ENCODE measurements around the gene SLC39A1.
A peak's percentile ranks its signal among the peaks of the same experiment; 100 is the strongest.

SLC39A1 gene

GRCh38 chr1:153951801-153952200 lies 11.5 kb downstream of the SLC39A1 start:
- Mint-ChIP-seq H3K4me1 (peaks cover 70 to 87% of the 10 kb centered on the region in 2 donors), H3K9me3 (no peaks in the 10 kb centered on the region), H3K36me3 (peaks cover 53 to 72% of the 10 kb centered on the region in 2 donors), H3K27ac (peak overlapping the region; percentile 48), H3K27me3 (no peaks in the 10 kb centered on the region), H3K4me3 (no peak overlapping the region)
- ATAC-seq (replicated peaks) (no peak), DNase-seq (no peak)

DNA sequence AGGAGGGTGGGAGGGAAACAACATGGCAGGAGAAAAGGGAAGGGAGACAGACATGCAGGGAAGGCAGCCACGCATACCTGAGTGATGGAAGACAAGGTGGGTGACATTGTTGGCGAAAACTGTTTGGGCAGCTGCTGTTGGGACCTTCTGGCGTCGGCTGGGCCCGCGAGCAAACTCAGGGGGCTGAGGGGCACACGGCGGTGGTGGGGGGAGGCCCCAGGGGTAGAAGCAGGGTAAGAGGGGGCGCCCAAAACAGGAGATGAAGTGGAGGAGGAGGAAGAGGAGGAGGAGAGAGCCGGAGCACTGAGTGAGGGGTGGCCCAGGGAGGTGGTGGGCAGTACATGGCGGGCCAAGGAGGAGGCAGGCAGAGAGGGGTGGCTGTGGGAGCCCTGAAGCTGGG lies 12.2 kb downstream of the SLC39A1 start:
- peaks cover 66 to 84% of the 10 kb centered on the region in 2 donors for H3K4me1 Mint-ChIP-seq
- no peaks in the 10 kb centered on the region for H3K9me3 Mint-ChIP-seq
- no peak overlapping the region for H3K4me3 Mint-ChIP-seq
- peak overlapping the region; percentile 74 for H3K27ac Mint-ChIP-seq
- ATAC-seq (replicated peaks) = no peak
- no peak for DNase-seq
- H3K36me3 Mint-ChIP-seq = peaks cover 55 to 70% of the 10 kb centered on the region in 2 donors
- no peaks in the 10 kb centered on the region for H3K27me3 Mint-ChIP-seq

DNA sequence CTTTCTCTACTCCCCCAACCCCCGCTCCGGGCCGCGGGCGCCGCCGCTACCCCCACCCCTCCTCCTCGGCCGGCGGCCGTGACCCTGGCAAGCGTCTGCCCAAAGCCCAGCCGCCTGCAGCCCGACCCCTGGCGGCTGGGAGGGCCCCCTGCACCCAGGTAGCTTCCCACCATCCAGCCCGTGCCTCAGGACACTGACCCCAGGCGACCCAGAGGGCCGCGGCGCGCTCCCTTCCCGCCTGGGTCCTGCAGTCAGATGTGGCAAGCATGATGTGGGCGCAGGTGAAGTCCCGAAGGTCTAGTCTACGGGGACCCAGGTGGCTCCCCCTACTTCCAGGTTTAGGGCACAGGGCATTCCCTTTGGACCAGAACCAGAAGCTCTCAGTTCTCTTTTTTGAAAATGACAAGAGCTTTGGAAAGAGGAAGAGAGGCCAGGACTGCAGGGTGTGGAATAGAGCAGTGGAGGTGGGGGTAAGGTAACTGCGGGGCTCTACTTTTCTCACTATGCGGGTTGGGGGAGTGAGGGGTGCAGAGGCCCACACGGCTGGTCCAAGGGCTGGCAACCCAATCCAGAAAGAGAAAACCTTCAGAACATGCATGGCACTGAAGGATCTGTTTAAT lies 16.6 kb downstream of the SLC39A1 start, which contains the start of gene DENND4B:
DENND4B (minus strand) TSS at position 97 of the 620 bp plus-strand sequence. CDS start 2,344 bp downstream, outside the sequence.
- H3K4me3 Mint-ChIP-seq = peak within 1 kb of the TSS; percentile 95
- no peaks in the 10 kb centered on the region for H3K9me3 Mint-ChIP-seq
- H3K27me3 Mint-ChIP-seq = no peaks in the 10 kb centered on the region
- ATAC-seq (replicated peaks) (peak; percentile 58 to 60), DNase-seq (peak; percentile 76)
- H3K27ac Mint-ChIP-seq = peak within 1 kb of the TSS; percentile 99
- H3K36me3 Mint-ChIP-seq = peaks cover 64 to 86% of the 10 kb centered on the region in 2 donors
- peaks cover 72 to 89% of the 10 kb centered on the region in 2 donors for H3K4me1 Mint-ChIP-seq

GRCh38 chr1:153945795-153946621 lies 17.3 kb downstream of the SLC39A1 start:
- peaks cover 61 to 86% of the 10 kb centered on the region in 2 donors for H3K36me3 Mint-ChIP-seq
- ATAC-seq (replicated peaks) (peak; percentile 80 to 83), DNase-seq (peak; percentile 96)
- H3K9me3 Mint-ChIP-seq = no peaks in the 10 kb centered on the region
- H3K27me3 Mint-ChIP-seq = no peaks in the 10 kb centered on the region
- peak overlapping the region; percentile 95 for H3K4me3 Mint-ChIP-seq
- peak overlapping the region; percentile 99 for H3K27ac Mint-ChIP-seq
- H3K4me1 Mint-ChIP-seq = peaks cover 64 to 82% of the 10 kb centered on the region in 2 donors

DNA sequence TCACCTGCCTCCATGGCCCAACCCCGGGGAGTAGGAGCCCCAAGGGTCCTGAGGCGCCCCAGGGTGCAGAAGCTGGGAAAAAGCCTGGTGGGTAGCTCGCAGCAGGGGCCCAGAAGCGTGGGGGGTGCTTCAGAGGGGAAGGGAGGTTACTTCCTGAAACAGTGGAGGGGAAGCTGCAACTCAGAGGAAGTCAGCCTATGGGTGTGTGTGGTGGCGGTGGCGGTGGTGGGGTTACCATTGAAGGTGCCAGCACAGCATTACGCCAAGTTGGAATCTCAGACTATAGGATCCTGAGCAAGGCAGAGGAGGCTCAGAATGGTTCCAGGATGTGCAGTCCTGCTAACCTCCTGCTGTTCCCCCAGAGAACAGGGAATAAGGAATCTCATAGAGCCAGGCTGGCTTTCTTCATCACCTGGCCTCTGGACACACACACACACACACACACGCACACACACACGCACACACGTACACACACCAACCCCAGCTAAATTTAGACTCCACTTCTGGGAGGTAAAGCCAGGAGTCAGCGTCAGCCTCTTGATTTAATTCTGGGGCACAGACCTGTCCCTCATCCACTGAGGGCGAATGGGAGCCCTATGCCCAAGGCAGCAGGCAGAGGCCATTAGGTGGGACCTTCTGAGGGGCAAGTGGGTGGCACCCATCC lies 18.1 kb downstream of the SLC39A1 start:
- Mint-ChIP-seq H3K27me3 (no peaks in the 10 kb centered on the region), H3K4me3 (peak overlapping the region; percentile 95), H3K36me3 (peaks cover 59 to 86% of the 10 kb centered on the region in 2 donors), H3K27ac (peak overlapping the region; percentile 99), H3K4me1 (peaks cover 62 to 81% of the 10 kb centered on the region in 2 donors), H3K9me3 (no peaks in the 10 kb centered on the region)
- DNase-seq = peak; percentile 71
- peak; percentile 59 to 62 for ATAC-seq (replicated peaks)

DNA sequence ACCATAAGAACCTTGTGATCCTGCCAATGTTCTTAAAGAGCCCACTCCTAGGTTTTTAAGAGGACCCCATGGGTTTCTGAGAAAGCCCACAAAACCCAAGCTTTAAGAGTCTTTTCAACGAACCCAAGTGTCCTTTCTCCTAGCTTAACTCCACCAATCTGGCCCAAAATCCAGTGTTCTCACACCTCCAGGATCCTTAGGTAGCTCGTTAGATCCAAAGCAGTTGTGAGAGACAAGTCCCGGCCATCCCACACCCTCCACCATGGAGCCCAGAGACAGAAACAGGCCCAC lies 18.6 kb downstream of the SLC39A1 start:
- H3K27me3 Mint-ChIP-seq = no peaks in the 10 kb centered on the region
- DNase-seq (no peak), ATAC-seq (replicated peaks) (no peak)
- H3K9me3 Mint-ChIP-seq = no peaks in the 10 kb centered on the region
- peaks cover 59 to 81% of the 10 kb centered on the region in 2 donors for H3K4me1 Mint-ChIP-seq
- peaks cover 59 to 86% of the 10 kb centered on the region in 2 donors for H3K36me3 Mint-ChIP-seq
- H3K27ac Mint-ChIP-seq = peak overlapping the region; percentile 99
- H3K4me3 Mint-ChIP-seq = peak overlapping the region; percentile 95

- DNase-seq = no peak
- Mint-ChIP-seq H3K27ac (peak overlapping the region; percentile 99), H3K4me1 (peaks cover 57 to 82% of the 10 kb centered on the region in 2 donors), H3K4me3 (peak overlapping the region; percentile 95), H3K9me3 (no peaks in the 10 kb centered on the region), H3K36me3 (peaks cover 62 to 89% of the 10 kb centered on the region in 2 donors), H3K27me3 (no peaks in the 10 kb centered on the region)
- ATAC-seq (replicated peaks) = no peak
Measured at GRCh38 chr1:153944005-153944826, 19.1 kb downstream of the SLC39A1 start.

GRCh38 chr1:153942766-153943549 lies 20.4 kb downstream of the SLC39A1 start:
- Mint-ChIP-seq H3K27me3 (no peaks in the 10 kb centered on the region), H3K4me1 (peaks cover 48 to 72% of the 10 kb centered on the region in 2 donors)

DNA sequence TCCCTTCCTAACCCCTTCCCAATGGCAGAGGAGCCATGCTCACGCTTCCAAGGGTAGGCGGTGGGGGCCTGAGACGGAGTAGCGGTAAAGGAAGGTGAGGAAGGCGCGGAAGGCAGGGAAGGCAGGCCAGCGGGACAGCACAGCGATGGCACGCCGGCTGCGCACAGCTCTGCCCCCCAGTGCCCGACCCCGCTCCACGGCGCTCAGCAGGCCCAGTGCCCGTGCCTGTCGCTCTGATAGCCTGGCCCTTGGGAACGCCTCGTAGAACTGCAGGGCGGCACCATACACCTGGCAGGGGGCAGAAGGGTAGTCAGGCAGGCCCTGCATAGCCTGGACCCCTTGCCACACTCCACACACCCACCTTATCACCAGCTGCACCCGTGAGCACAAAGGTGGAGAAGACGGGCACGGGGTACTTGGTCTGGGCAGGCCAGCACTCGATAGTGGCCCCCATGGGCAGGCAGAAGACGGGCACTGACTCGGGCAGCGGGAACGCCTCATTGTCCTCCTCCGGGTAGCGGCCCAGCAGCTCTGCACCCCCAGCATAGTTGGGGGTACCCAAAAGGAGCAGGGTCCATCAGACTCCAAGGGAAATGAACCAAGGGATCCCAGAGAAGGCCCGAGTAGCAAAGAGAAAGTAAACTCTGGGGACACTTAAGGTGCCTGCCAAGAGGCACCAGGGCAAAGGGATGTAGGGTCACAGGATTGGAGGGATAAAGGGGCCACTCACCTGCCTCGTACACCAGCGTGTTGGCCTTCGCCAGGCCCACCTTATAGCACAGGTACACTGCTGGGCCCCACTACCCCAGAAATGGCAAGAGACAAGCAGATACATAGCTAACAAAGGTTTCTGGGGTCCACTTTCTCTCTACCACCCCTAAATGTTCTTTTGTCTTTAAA lies 21.3 kb downstream of the SLC39A1 start:
- peaks cover 40 to 64% of the 10 kb centered on the region in 2 donors for H3K4me1 Mint-ChIP-seq
- DNase-seq = no peak
- H3K4me3 Mint-ChIP-seq = peak overlapping the region in 1 of 2 donors; percentile 28
- H3K36me3 Mint-ChIP-seq = peaks cover 65 to 84% of the 10 kb centered on the region in 2 donors
- H3K9me3 Mint-ChIP-seq = no peaks in the 10 kb centered on the region
- no peaks in the 10 kb centered on the region for H3K27me3 Mint-ChIP-seq
- ATAC-seq (replicated peaks) = no peak
- peak overlapping the region; percentile 80 for H3K27ac Mint-ChIP-seq

More at GRCh38 chr1:153942766-153943549, 20.4 kb downstream of the SLC39A1 start:
- DNase-seq (no peak), ATAC-seq (replicated peaks) (no peak)
- Mint-ChIP-seq H3K9me3 (no peaks in the 10 kb centered on the region), H3K27ac (peak overlapping the region; percentile 80), H3K4me3 (no peak overlapping the region), H3K36me3 (peaks cover 58 to 83% of the 10 kb centered on the region in 2 donors)

GRCh38 chr1:153940756-153941155 lies 22.6 kb downstream of the SLC39A1 start:
- DNase-seq = no peak
- H3K27me3 Mint-ChIP-seq = no peaks in the 10 kb centered on the region
- peaks cover 72 to 88% of the 10 kb centered on the region in 2 donors for H3K36me3 Mint-ChIP-seq
- H3K27ac Mint-ChIP-seq = peak overlapping the region; percentile 72
- peaks cover 42 to 58% of the 10 kb centered on the region in 2 donors for H3K4me1 Mint-ChIP-seq
- H3K4me3 Mint-ChIP-seq = no peak overlapping the region
- ATAC-seq (replicated peaks) = no peak
- H3K9me3 Mint-ChIP-seq = no peaks in the 10 kb centered on the region

DNA sequence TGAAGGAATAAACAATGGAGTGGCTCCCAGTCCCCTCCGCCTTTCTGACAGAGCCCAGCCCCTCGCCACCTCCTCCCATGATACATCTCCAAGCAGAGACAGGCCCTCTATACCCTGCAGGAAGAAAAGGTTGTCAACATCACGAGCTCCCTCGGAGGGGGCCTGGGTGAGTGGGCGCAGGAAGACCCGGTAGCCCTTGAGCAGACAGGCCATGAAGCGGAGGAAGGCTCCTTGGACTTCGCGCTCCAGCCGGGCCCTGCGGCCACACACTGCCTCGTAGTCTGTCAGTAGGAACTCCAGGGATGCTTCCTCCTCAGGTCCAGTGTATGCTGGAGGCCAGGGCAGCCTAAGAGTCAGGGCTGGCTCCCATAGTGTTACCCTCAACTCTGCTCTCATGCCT lies 23.9 kb downstream of the SLC39A1 start:
- Mint-ChIP-seq H3K4me3 (no peak overlapping the region), H3K27me3 (no peaks in the 10 kb centered on the region), H3K36me3 (peaks cover 67 to 81% of the 10 kb centered on the region in 2 donors), H3K9me3 (no peaks in the 10 kb centered on the region), H3K4me1 (peaks cover 36 to 51% of the 10 kb centered on the region in 2 donors), H3K27ac (no peak overlapping the region)
- no peak for ATAC-seq (replicated peaks)
- DNase-seq = no peak

GRCh38 chr1:153938996-153939395 lies 24.3 kb downstream of the SLC39A1 start:
- Mint-ChIP-seq H3K9me3 (no peaks in the 10 kb centered on the region), H3K36me3 (peaks cover 66 to 79% of the 10 kb centered on the region in 2 donors), H3K27ac (no peak overlapping the region), H3K27me3 (no peaks in the 10 kb centered on the region), H3K4me3 (no peak overlapping the region), H3K4me1 (peaks cover 36 to 48% of the 10 kb centered on the region in 2 donors)
- no peak for DNase-seq
- no peak for ATAC-seq (replicated peaks)

Data from stimulated activated naive B cell treated with anti-CD40 and anti-IgM and Interleukin-4, amounts not matched to agents 10 μg/mL and 1 μg/mL and 100 μg/mL, for 72 hours (primary cell).